Endothelial cell of umbilical vein (primary cell): Measurements from ENCODE around the gene RIMS4. TPM values are rescaled to one million over a fixed set of nuclear protein-coding genes. Genes with fewer than 3 reads are reported as not detected.

Experiments
- BruUV-seq: library from RNA; stranded (reverse); fragments of 400-500 nt; replicated peaks from 2 replicates; lab custom pipeline; 2021; lab: Mats Ljungman, UMichigan
- CTCF ChIA-PET: fragments of 300-600, 350-600 bp; sonication (Branson Sonifier 250); formaldehyde crosslinking; loops from one replicate; lab custom pipeline; 2021; ENCODE audit warnings: antibody characterized with exemption, inconsistent platforms; lab: Charles Lee
- POLR2A ChIA-PET: fragments of 300-600, 350-600 bp; sonication (Branson Sonifier 250); formaldehyde crosslinking; loops from one replicate; lab custom pipeline; 2021; ENCODE audit warnings: antibody characterized with exemption, inconsistent platforms; lab: Charles Lee
- DNase-seq: peaks from one replicate; pipeline ENCODE4 v3.0.0-alpha.2; 2011; ENCODE audit warnings: low read depth, low spot score
- FAIRE-seq: peaks from 2 replicates; lab custom pipeline; 2011; peaks lifted over from hg19 to GRCh38; lab: Jason Lieb, UNC
- H2AFZ ChIP-seq: 2 replicates; pipeline ENCODE4 v1.6.0; 2012; ENCODE audit warnings: low read depth, low read length, control low read depth, inconsistent platforms
- H3K27ac ChIP-seq: 2 replicates; pipeline ENCODE4 v1.5.1; 2011; ENCODE audit warnings: low read depth, mild to moderate bottlenecking, control low read depth, low read length, moderate library complexity; ENCODE audit not compliant: insufficient read depth
- H3K27me3 ChIP-seq, 2 experiments: 2 replicates each; pipeline versions ENCODE4 v1.6.0 to v1.6.1; 2011; ENCODE audit warnings: low read length in 2 of 2, mixed read lengths in 1 of 2; ENCODE audit not compliant: control insufficient read depth in 2 of 2, insufficient read depth in 2 of 2
- H3K36me3 ChIP-seq, 2 experiments: 2 replicates in 1 of 2; 3 replicates in 1 of 2; pipeline ENCODE4 v1.5.1; 2011; ENCODE audit warnings: low read length in 2 of 2, mild to moderate bottlenecking in 1 of 2, moderate library complexity in 1 of 2; ENCODE audit not compliant: control insufficient read depth in 2 of 2, insufficient read depth in 2 of 2; ENCODE audit errors: extremely low read depth in 1 of 2
- H3K4me1 ChIP-seq: 3 replicates; pipeline ENCODE4 v1.5.1; 2011; ENCODE audit warnings: mild to moderate bottlenecking, low read length; ENCODE audit not compliant: control insufficient read depth, insufficient read depth; ENCODE audit errors: extremely low read depth
- H3K4me2 ChIP-seq: 2 replicates; pipeline ENCODE4 v1.6.1; 2011; ENCODE audit warnings: low read length, control low read depth, mixed read lengths; ENCODE audit not compliant: insufficient read depth
- H3K4me3 ChIP-seq, 3 experiments: fragments of 200-600 bp in 1 of 3; sonication (generic), shearing (Covaris generic) in 1 of 3; replicated peaks in 1 of 3; 2 replicates each; pipeline ENCODE4 v1.5.1; 2011 to 2016; ENCODE audit warnings: control low read depth in 3 of 3, low read length in 3 of 3, mild to moderate bottlenecking in 2 of 3, inconsistent platforms in 1 of 3, low read depth in 1 of 3, moderate library complexity in 1 of 3; ENCODE audit not compliant: insufficient read depth in 1 of 3
- H3K79me2 ChIP-seq: 2 replicates; pipeline ENCODE4 v1.6.0; 2012; ENCODE audit warnings: low read length, inconsistent platforms; ENCODE audit not compliant: control insufficient read depth, insufficient read depth
- H3K9ac ChIP-seq: replicated peaks from 2 replicates; pipeline ENCODE3; 2011; ENCODE audit warnings: low read length, control low read depth; ENCODE audit not compliant: insufficient read depth; ENCODE audit errors: extremely low read depth
- H3K9me1 ChIP-seq: replicated peaks from 3 replicates; pipeline ENCODE4 v1.6.0; 2011; ENCODE audit warnings: mild to moderate bottlenecking, low read length; ENCODE audit not compliant: control insufficient read depth, insufficient read depth; ENCODE audit errors: extremely low read depth
- H3K9me3 ChIP-seq: replicated peaks from 2 replicates; pipeline ENCODE4 v1.5.1; 2012; ENCODE audit warnings: low read length, inconsistent platforms; ENCODE audit not compliant: control insufficient read depth, insufficient read depth
- H4K20me1 ChIP-seq: replicated peaks from 2 replicates; pipeline ENCODE3; 2011; ENCODE audit warnings: mild to moderate bottlenecking, low read length; ENCODE audit not compliant: control insufficient read depth, insufficient read depth; ENCODE audit errors: extremely low read depth
- CTCF ChIP-seq, 2 donors: IDR thresholded peaks; 1 replicate in 1 of 2; 2 replicates in 1 of 2; pipeline ENCODE4 v1.5.1; 2011; ENCODE audit warnings: low read length in 2 of 2, mild to moderate bottlenecking in 2 of 2, moderate library complexity in 2 of 2, control low read depth in 1 of 2, inconsistent platforms in 1 of 2, low read depth in 1 of 2; ENCODE audit not compliant: insufficient read depth in 1 of 2; ENCODE audit errors: extremely low read depth in 1 of 2
- EZH2 ChIP-seq: IDR thresholded peaks from 2 replicates; pipeline ENCODE4 v1.6.1; 2012; ENCODE audit warnings: borderline replicate concordance, low read depth, mild to moderate bottlenecking, moderate library complexity, low read length, inconsistent platforms; ENCODE audit not compliant: severe bottlenecking
- FOS ChIP-seq: IDR thresholded peaks from 2 replicates; pipeline ENCODE4 v1.6.1; 2011; ENCODE audit warnings: mild to moderate bottlenecking, low read length, moderate library complexity, borderline replicate concordance; ENCODE audit not compliant: insufficient read depth
- GATA2 ChIP-seq: IDR thresholded peaks from 2 replicates; pipeline ENCODE4 v1.7.0; 2011; ENCODE audit warnings: low read depth, mild to moderate bottlenecking, moderate library complexity, mixed read lengths, low read length; ENCODE audit not compliant: insufficient read length, insufficient read depth
- JUN ChIP-seq: IDR thresholded peaks from 2 replicates; pipeline ENCODE4 v1.6.1; 2011; ENCODE audit warnings: borderline replicate concordance, low read depth; ENCODE audit not compliant: insufficient read length, insufficient read depth
- MAX ChIP-seq: IDR thresholded peaks from 2 replicates; pipeline ENCODE4 v1.6.1; 2011; ENCODE audit not compliant: insufficient read depth, insufficient read length
- MYC ChIP-seq: IDR thresholded peaks from one replicate; pipeline ENCODE4 v1.6.1; 2011; ENCODE audit warnings: mild to moderate bottlenecking, low read depth, low read length
- POLR2A ChIP-seq: IDR thresholded peaks from 2 replicates; pipeline ENCODE4 v1.6.1; 2012; ENCODE audit warnings: low read depth, mild to moderate bottlenecking, control low read depth, low read length
- POLR2AphosphoS5 ChIP-seq: IDR thresholded peaks from 2 replicates; pipeline ENCODE4 v1.6.1; 2012; ENCODE audit warnings: low read depth, mild to moderate bottlenecking, control low read depth, low read length, moderate library complexity; ENCODE audit not compliant: insufficient read depth
- dilution Hi-C: fragments of 300-500 bp; cut with MboI; formaldehyde crosslinking; loops from one replicate; pipeline ENCODE4 v1.15.0; 2019; ENCODE audit warnings: low sequenced_read_pairs; ENCODE audit not compliant: extremely low pct_ligation_motif_present
- intact Hi-C: fragments of 100-400 bp; cut with micrococcal nuclease; formaldehyde crosslinking; loops from one replicate; pipeline ENCODE4 v1.10.0; 2022
- polyA plus RNA-seq, 4 experiments: library from polyadenylated mRNA; depleted of rRNA in 3 of 4; stranded (reverse) in 3 of 4; unstranded in 1 of 4; fragments of >200 nt; gene quantifications; 2 replicates each; pipeline versions ENCODE4 v1.2.1 to v1.2.3, GENCODE V29; 2011 to 2012; ENCODE audit warnings: missing spikeins in 1 of 4
- total RNA-seq: library from RNA; stranded (reverse); gene quantifications from 2 replicates; pipeline ENCODE4 v1.2.3, GENCODE V29; 2021

RIMS4 gene
- total and polyA plus RNA-seq, 2 donors (not counting 3 experiments of a cell fraction or from before 2014, with no cell fraction given), result not detected

- TF ChIP-seq POLR2A, result no peak
- no peak for TF ChIP-seq FOS
- TF ChIP-seq POLR2AphosphoS5, result no peak
- TF ChIP-seq GATA2, result no peak
- TF ChIP-seq MAX, result no peak
- no peak for TF ChIP-seq MYC
- TF ChIP-seq EZH2, result no peak
- TF ChIP-seq JUN, result no peak
- TF ChIP-seq CTCF (IDR thresholded peaks at IDR 0.05; ENCODE audit: extremely low read depth in 1 of 2, insufficient read depth in 1 of 2, low read depth in 1 of 2, low read length in 2 of 2), result no peak
- Histone ChIP-seq H3K9ac (no peak overlapping the region), H4K20me1 (no peaks in the 10 kb centered on the region), H3K9me3 (no peaks in the 10 kb centered on the region), H3K9me1 (no peaks in the 10 kb centered on the region), H3K4me3 (no peak overlapping the region), H3K4me2 (no peak overlapping the region), H3K27me3 (peaks cover 3 to 8% of the 10 kb centered on the region in 2 experiments), H3K4me1 (no peaks in the 10 kb centered on the region), H3K27ac (no peak overlapping the region), H2AFZ (no peak overlapping the region), H3K79me2 (no peaks in the 10 kb centered on the region), H3K36me3 (no peaks in the 10 kb centered on the region)
- intact Hi-C loops, result no loop called here
- DNase-seq (no peak), FAIRE-seq (no peak)
- POLR2A ChIA-PET, result no interaction called here
- CTCF ChIA-PET, result no interaction called here
- dilution Hi-C loops, result no loop called here
- no TSS peak for BruUV-seq
These were observed 9.6 kb upstream of the RIMS4 start for GRCh38 chr20:44819936-44820335.
